Measurements from ENCODE around the gene GPC1.

The GPC1 gene

GRCh38 chr2:240424341-240425235 lies 10.9 kb upstream of the GPC1 start:
- H3K36me3 ChIP-seq (ENCODE audit: control insufficient read depth in 4 of 4, insufficient read depth in 4 of 4, low read length in 3 of 4), result no peaks in the 10 kb centered on the region
- H3K4me1 ChIP-seq (ENCODE audit: control extremely low read depth in 1 of 4, control insufficient read depth in 4 of 4, insufficient read depth in 4 of 4, low read length in 3 of 4), result no peaks in the 10 kb centered on the region
- ChIA-PET POLR2A (no interaction called here), CTCF (interaction anchor here (1.0 kb wide), 1 partner anchor 12 kb away, joined by 3 read pairs; no protein-coding TSS in a partner anchor)
- no peak overlapping the region for H3K4me3 ChIP-seq (ENCODE audit: control insufficient read depth in 1 of 7, extremely low read depth in 1 of 7, insufficient read depth in 4 of 7, low read depth in 2 of 7, low read length in 6 of 7)
- DNase-seq, result no peak
- 89% methylated on average over 29 of the region's 29 CpGs for WGBS (ENCODE audit: insufficient coverage)
- peaks cover 2 to 46% (median 17%) of the 10 kb centered on the region in 5 experiments for H3K9me3 ChIP-seq (ENCODE audit: control extremely low read depth in 1 of 5, control insufficient read depth in 4 of 5, insufficient read depth in 2 of 5, low read depth in 1 of 5, low read length in 4 of 5)
- H3K27ac ChIP-seq (ENCODE audit: insufficient read depth in 1 of 2, low read depth in 1 of 2, low read length in 2 of 2, poor library complexity in 1 of 2, severe bottlenecking in 2 of 2), result no peak overlapping the region
- H3K27me3 ChIP-seq (replicated peaks in 2 of 5; ENCODE audit: control insufficient read depth in 4 of 5, insufficient read depth in 5 of 5, low read length in 4 of 5), result peaks cover 0 to 7% (median 3%) of the 10 kb centered on the region in 5 experiments

GRCh38 chr2:240425236-240425615 lies 10.2 kb upstream of the GPC1 start:
- Histone ChIP-seq H3K27me3 (replicated peaks in 2 of 5; ENCODE audit: control insufficient read depth in 4 of 5, insufficient read depth in 5 of 5, low read length in 4 of 5) (peaks cover 0 to 10% (median 3%) of the 10 kb centered on the region in 5 experiments), H3K4me3 (ENCODE audit: control insufficient read depth in 1 of 7, extremely low read depth in 1 of 7, insufficient read depth in 4 of 7, low read depth in 2 of 7, low read length in 6 of 7) (no peak overlapping the region), H3K27ac (ENCODE audit: insufficient read depth in 1 of 2, low read depth in 1 of 2, low read length in 2 of 2, poor library complexity in 1 of 2, severe bottlenecking in 2 of 2) (no peak overlapping the region), H3K9me3 (ENCODE audit: control extremely low read depth in 1 of 5, control insufficient read depth in 4 of 5, insufficient read depth in 2 of 5, low read depth in 1 of 5, low read length in 4 of 5) (peaks cover 2 to 41% (median 16%) of the 10 kb centered on the region in 5 experiments), H3K4me1 (ENCODE audit: control extremely low read depth in 1 of 4, control insufficient read depth in 4 of 4, insufficient read depth in 4 of 4, low read length in 3 of 4) (no peaks in the 10 kb centered on the region), H3K36me3 (ENCODE audit: control insufficient read depth in 4 of 4, insufficient read depth in 4 of 4, low read length in 3 of 4) (no peaks in the 10 kb centered on the region)
- CTCF ChIA-PET, result no interaction called here
- POLR2A ChIA-PET, result no interaction called here
- no peak for DNase-seq
- WGBS (ENCODE audit: insufficient coverage), result 85% methylated on average over 4 of the region's 6 CpGs

GRCh38 chr2:240425697-240426096 lies 9.8 kb upstream of the GPC1 start:
- no peaks in the 10 kb centered on the region for H3K36me3 ChIP-seq (ENCODE audit: control insufficient read depth in 4 of 4, insufficient read depth in 4 of 4, low read length in 3 of 4)
- H3K4me3 ChIP-seq (ENCODE audit: control insufficient read depth in 1 of 7, extremely low read depth in 1 of 7, insufficient read depth in 4 of 7, low read depth in 2 of 7, low read length in 6 of 7), result no peak overlapping the region
- 100% methylated on average over 2 of the region's 5 CpGs for WGBS (ENCODE audit: insufficient coverage)
- no peak for DNase-seq
- H3K4me1 ChIP-seq (ENCODE audit: control extremely low read depth in 1 of 4, control insufficient read depth in 4 of 4, insufficient read depth in 4 of 4, low read length in 3 of 4), result no peaks in the 10 kb centered on the region
- ChIA-PET CTCF (no interaction called here), POLR2A (no interaction called here)
- peaks cover 0 to 10% (median 3%) of the 10 kb centered on the region in 5 experiments for H3K27me3 ChIP-seq (replicated peaks in 2 of 5; ENCODE audit: control insufficient read depth in 4 of 5, insufficient read depth in 5 of 5, low read length in 4 of 5)
- peaks cover 2 to 39% (median 14%) of the 10 kb centered on the region in 5 experiments for H3K9me3 ChIP-seq (ENCODE audit: control extremely low read depth in 1 of 5, control insufficient read depth in 4 of 5, insufficient read depth in 2 of 5, low read depth in 1 of 5, low read length in 4 of 5)
- no peak overlapping the region for H3K27ac ChIP-seq (ENCODE audit: insufficient read depth in 1 of 2, low read depth in 1 of 2, low read length in 2 of 2, poor library complexity in 1 of 2, severe bottlenecking in 2 of 2)

GRCh38 chr2:240426845-240427721 lies 8.4 kb upstream of the GPC1 start:
- DNase-seq, result no peak
- Histone ChIP-seq H3K4me3 (ENCODE audit: control insufficient read depth in 1 of 7, extremely low read depth in 1 of 7, insufficient read depth in 4 of 7, low read depth in 2 of 7, low read length in 6 of 7) (no peak overlapping the region), H3K36me3 (ENCODE audit: control insufficient read depth in 4 of 4, insufficient read depth in 4 of 4, low read length in 3 of 4) (no peaks in the 10 kb centered on the region), H3K9me3 (ENCODE audit: control extremely low read depth in 1 of 5, control insufficient read depth in 4 of 5, insufficient read depth in 2 of 5, low read depth in 1 of 5, low read length in 4 of 5) (peaks cover 2 to 28% (median 9%) of the 10 kb centered on the region in 5 experiments), H3K27ac (ENCODE audit: insufficient read depth in 1 of 2, low read depth in 1 of 2, low read length in 2 of 2, poor library complexity in 1 of 2, severe bottlenecking in 2 of 2) (no peak overlapping the region), H3K4me1 (ENCODE audit: control extremely low read depth in 1 of 4, control insufficient read depth in 4 of 4, insufficient read depth in 4 of 4, low read length in 3 of 4) (no peaks in the 10 kb centered on the region), H3K27me3 (replicated peaks in 2 of 5; ENCODE audit: control insufficient read depth in 4 of 5, insufficient read depth in 5 of 5, low read length in 4 of 5) (peaks cover 0 to 18% (median 10%) of the 10 kb centered on the region in 5 experiments)
- 82% methylated on average over 7 of the region's 21 CpGs for WGBS (ENCODE audit: insufficient coverage)
- CTCF ChIA-PET, result no interaction called here
- POLR2A ChIA-PET, result no interaction called here

- Histone ChIP-seq H3K36me3 (ENCODE audit: control insufficient read depth in 4 of 4, insufficient read depth in 4 of 4, low read length in 3 of 4) (no peaks in the 10 kb centered on the region), H3K4me3 (ENCODE audit: control insufficient read depth in 1 of 7, extremely low read depth in 1 of 7, insufficient read depth in 4 of 7, low read depth in 2 of 7, low read length in 6 of 7) (no peak overlapping the region), H3K27ac (ENCODE audit: insufficient read depth in 1 of 2, low read depth in 1 of 2, low read length in 2 of 2, poor library complexity in 1 of 2, severe bottlenecking in 2 of 2) (no peak overlapping the region), H3K9me3 (ENCODE audit: control extremely low read depth in 1 of 5, control insufficient read depth in 4 of 5, insufficient read depth in 2 of 5, low read depth in 1 of 5, low read length in 4 of 5) (peaks cover 0 to 28% (median 9%) of the 10 kb centered on the region in 5 experiments), H3K4me1 (ENCODE audit: control extremely low read depth in 1 of 4, control insufficient read depth in 4 of 4, insufficient read depth in 4 of 4, low read length in 3 of 4) (no peaks in the 10 kb centered on the region), H3K27me3 (replicated peaks in 2 of 5; ENCODE audit: control insufficient read depth in 4 of 5, insufficient read depth in 5 of 5, low read length in 4 of 5) (peaks cover 0 to 24% (median 10%) of the 10 kb centered on the region in 5 experiments)
- no peak for DNase-seq
- ChIA-PET CTCF (no interaction called here), POLR2A (interaction anchor here (0.7 kb wide), 1 partner anchor 73 kb away, joined by 3 read pairs; no protein-coding TSS in a partner anchor)
- 67% methylated on average over 4 of the region's 6 CpGs for WGBS (ENCODE audit: insufficient coverage)
These were observed 7.7 kb upstream of the GPC1 start for GRCh38 chr2:240427729-240428128.

- H3K27me3 ChIP-seq (replicated peaks in 2 of 5; ENCODE audit: control insufficient read depth in 4 of 5, insufficient read depth in 5 of 5, low read length in 4 of 5), result peaks cover 0 to 29% (median 13%) of the 10 kb centered on the region in 5 experiments
- no peaks in the 10 kb centered on the region for H3K36me3 ChIP-seq (ENCODE audit: control insufficient read depth in 4 of 4, insufficient read depth in 4 of 4, low read length in 3 of 4)
- H3K27ac ChIP-seq (ENCODE audit: insufficient read depth in 1 of 2, low read depth in 1 of 2, low read length in 2 of 2, poor library complexity in 1 of 2, severe bottlenecking in 2 of 2), result no peak overlapping the region
- CTCF ChIA-PET, result no interaction called here
- peaks cover 0 to 28% (median 9%) of the 10 kb centered on the region in 5 experiments for H3K9me3 ChIP-seq (ENCODE audit: control extremely low read depth in 1 of 5, control insufficient read depth in 4 of 5, insufficient read depth in 2 of 5, low read depth in 1 of 5, low read length in 4 of 5)
- DNase-seq, result no peak
- no CpG with 5 or more reads among the region's 5 CpGs for WGBS (ENCODE audit: insufficient coverage)
- H3K4me3 ChIP-seq (ENCODE audit: control insufficient read depth in 1 of 7, extremely low read depth in 1 of 7, insufficient read depth in 4 of 7, low read depth in 2 of 7, low read length in 6 of 7), result no peak overlapping the region
- no peaks in the 10 kb centered on the region for H3K4me1 ChIP-seq (ENCODE audit: control extremely low read depth in 1 of 4, control insufficient read depth in 4 of 4, insufficient read depth in 4 of 4, low read length in 3 of 4)
- POLR2A ChIA-PET, result interaction anchor here (0.7 kb wide), 1 partner anchor 73 kb away, joined by 3 read pairs; no protein-coding TSS in a partner anchor
These were observed 7.2 kb upstream of the GPC1 start for GRCh38 chr2:240428245-240428644.

Measured in common myeloid progenitor, CD34-positive (primary cell).